Measurements from ENCODE around the gene CD84.

CD84 gene

DNA sequence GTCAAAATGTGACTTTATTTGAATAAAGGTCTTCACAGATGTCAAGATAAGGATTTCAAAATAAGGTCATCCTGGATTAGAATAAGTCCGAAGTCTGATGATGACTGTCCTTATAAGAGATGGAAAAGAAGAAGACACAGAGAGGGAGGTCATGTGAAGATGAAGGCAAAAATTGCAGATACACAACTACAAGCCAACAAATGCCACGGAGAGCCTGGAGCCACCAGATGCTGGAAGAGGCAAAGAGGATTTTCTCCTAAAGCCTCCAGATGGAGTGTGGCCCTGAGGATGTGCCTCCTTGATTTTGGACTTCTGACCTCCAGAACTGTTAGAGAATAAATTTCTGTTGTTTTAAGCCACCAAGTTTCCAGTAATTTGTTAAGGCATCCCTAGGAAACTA lies 36.4 kb upstream of the CD84 start:
- H3K4me3 ChIP-seq (ENCODE audit: insufficient read depth, low read length, poor library complexity, severe bottlenecking), result no peak overlapping the region
- no peaks in the 10 kb centered on the region for H4K20me1 ChIP-seq (ENCODE audit: low read depth, low read length)
- no peak overlapping the region for H2AFZ ChIP-seq (ENCODE audit: low read depth, low read length, severe bottlenecking)
- peaks cover 9% of the 10 kb centered on the region for H3K36me3 ChIP-seq (ENCODE audit: low read length)
- H3K79me2 ChIP-seq (ENCODE audit: insufficient read depth, low read length), result no peaks in the 10 kb centered on the region
- H3K9ac ChIP-seq (ENCODE audit: low read length), result no peak overlapping the region
- H3K4me2 ChIP-seq (ENCODE audit: low read depth, low read length, poor library complexity, severe bottlenecking), result no peak overlapping the region
- H3K9me3 ChIP-seq (ENCODE audit: insufficient read depth, low read length), result no peaks in the 10 kb centered on the region
- TF ChIP-seq EZH2phosphoT487 (conservative IDR thresholded peaks at IDR 0.05; ENCODE audit: low read length), result no peak
- TF ChIP-seq, protein P1, sequence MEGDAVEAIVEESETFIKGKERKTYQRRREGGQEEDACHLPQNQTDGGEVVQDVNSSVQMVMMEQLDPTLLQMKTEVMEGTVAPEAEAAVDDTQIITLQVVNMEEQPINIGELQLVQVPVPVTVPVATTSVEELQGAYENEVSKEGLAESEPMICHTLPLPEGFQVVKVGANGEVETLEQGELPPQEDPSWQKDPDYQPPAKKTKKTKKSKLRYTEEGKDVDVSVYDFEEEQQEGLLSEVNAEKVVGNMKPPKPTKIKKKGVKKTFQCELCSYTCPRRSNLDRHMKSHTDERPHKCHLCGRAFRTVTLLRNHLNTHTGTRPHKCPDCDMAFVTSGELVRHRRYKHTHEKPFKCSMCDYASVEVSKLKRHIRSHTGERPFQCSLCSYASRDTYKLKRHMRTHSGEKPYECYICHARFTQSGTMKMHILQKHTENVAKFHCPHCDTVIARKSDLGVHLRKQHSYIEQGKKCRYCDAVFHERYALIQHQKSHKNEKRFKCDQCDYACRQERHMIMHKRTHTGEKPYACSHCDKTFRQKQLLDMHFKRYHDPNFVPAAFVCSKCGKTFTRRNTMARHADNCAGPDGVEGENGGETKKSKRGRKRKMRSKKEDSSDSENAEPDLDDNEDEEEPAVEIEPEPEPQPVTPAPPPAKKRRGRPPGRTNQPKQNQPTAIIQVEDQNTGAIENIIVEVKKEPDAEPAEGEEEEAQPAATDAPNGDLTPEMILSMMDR (IDR thresholded peaks at IDR 0.05; ENCODE audit: insufficient read depth, low read length, poor library complexity, severe bottlenecking), result no peak
- peaks cover 15% of the 10 kb centered on the region for H3F3A ChIP-seq (ENCODE audit: insufficient read depth)
- no peak overlapping the region for H3K27ac ChIP-seq (ENCODE audit: low read depth, low read length)
- H3K9me2 ChIP-seq (replicated peaks; ENCODE audit: insufficient read depth, low read length), result no peaks in the 10 kb centered on the region
- no peaks in the 10 kb centered on the region for H3K27me3 ChIP-seq (ENCODE audit: low read length)

DNA sequence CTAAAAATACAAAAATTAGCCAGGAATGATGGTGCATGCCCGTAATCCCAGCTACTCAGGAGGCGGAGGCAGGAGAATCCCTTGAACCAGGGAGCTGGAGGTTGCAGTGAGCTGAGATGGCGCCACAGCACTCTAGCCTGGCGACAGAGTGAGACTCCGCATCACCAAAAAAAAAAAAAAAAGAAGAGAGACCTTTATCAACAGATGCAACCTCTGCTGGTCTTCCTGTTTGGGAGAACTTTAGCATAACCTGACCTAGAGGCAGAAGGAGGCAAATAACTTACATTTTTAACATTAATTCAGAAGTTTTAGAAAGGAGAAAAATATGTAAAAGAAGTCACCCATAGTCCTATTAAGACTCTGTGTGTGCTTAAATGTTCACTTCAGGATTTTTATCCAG lies 35.1 kb upstream of the CD84 start:
- H2AFZ ChIP-seq (ENCODE audit: low read depth, low read length, severe bottlenecking), result no peak overlapping the region
- peaks cover 6% of the 10 kb centered on the region; the same call in 1 of the 2 replicates for H3F3A ChIP-seq (ENCODE audit: insufficient read depth)
- no peaks in the 10 kb centered on the region for H4K20me1 ChIP-seq (ENCODE audit: low read depth, low read length)
- H3K4me2 ChIP-seq (ENCODE audit: low read depth, low read length, poor library complexity, severe bottlenecking), result no peak overlapping the region
- no peaks in the 10 kb centered on the region for H3K9me3 ChIP-seq (ENCODE audit: insufficient read depth, low read length)
- no peaks in the 10 kb centered on the region for H3K79me2 ChIP-seq (ENCODE audit: insufficient read depth, low read length)
- H3K27me3 ChIP-seq (ENCODE audit: low read length), result no peaks in the 10 kb centered on the region
- H3K4me3 ChIP-seq (ENCODE audit: insufficient read depth, low read length, poor library complexity, severe bottlenecking), result no peak overlapping the region
- TF ChIP-seq, protein P1 (IDR thresholded peaks at IDR 0.05; ENCODE audit: insufficient read depth, low read length, poor library complexity, severe bottlenecking), result no peak
- TF ChIP-seq EZH2phosphoT487 (conservative IDR thresholded peaks at IDR 0.05; ENCODE audit: low read length), result no peak
- H3K27ac ChIP-seq (ENCODE audit: low read depth, low read length), result no peak overlapping the region
- H3K36me3 ChIP-seq (ENCODE audit: low read length), result peaks cover 7% of the 10 kb centered on the region
- no peaks in the 10 kb centered on the region for H3K9me2 ChIP-seq (replicated peaks; ENCODE audit: insufficient read depth, low read length)
- H3K9ac ChIP-seq (ENCODE audit: low read length), result no peak overlapping the region

- no peaks in the 10 kb centered on the region for H4K20me1 ChIP-seq (ENCODE audit: low read depth, low read length)
- no peak overlapping the region for H3K4me3 ChIP-seq (ENCODE audit: insufficient read depth, low read length, poor library complexity, severe bottlenecking)
- no peaks in the 10 kb centered on the region for H3K79me2 ChIP-seq (ENCODE audit: insufficient read depth, low read length)
- no peak overlapping the region for H3K9ac ChIP-seq (ENCODE audit: low read length)
- TF ChIP-seq, protein P1 (IDR thresholded peaks at IDR 0.05; ENCODE audit: insufficient read depth, low read length, poor library complexity, severe bottlenecking), result no peak
- TF ChIP-seq EZH2phosphoT487 (conservative IDR thresholded peaks at IDR 0.05; ENCODE audit: low read length), result no peak
- no peaks in the 10 kb centered on the region for H3K27me3 ChIP-seq (ENCODE audit: low read length)
- no peak overlapping the region for H3K4me2 ChIP-seq (ENCODE audit: low read depth, low read length, poor library complexity, severe bottlenecking)
- peaks cover 2% of the 10 kb centered on the region; the same call in 1 of the 2 replicates for H3K36me3 ChIP-seq (ENCODE audit: low read length)
- no peak overlapping the region for H2AFZ ChIP-seq (ENCODE audit: low read depth, low read length, severe bottlenecking)
- H3K9me3 ChIP-seq (ENCODE audit: insufficient read depth, low read length), result no peaks in the 10 kb centered on the region
- no peak overlapping the region for H3K27ac ChIP-seq (ENCODE audit: low read depth, low read length)
- peaks cover 4% of the 10 kb centered on the region; the same call in 1 of the 2 replicates for H3F3A ChIP-seq (ENCODE audit: insufficient read depth)
- H3K9me2 ChIP-seq (replicated peaks; ENCODE audit: insufficient read depth, low read length), result no peaks in the 10 kb centered on the region
Observed at GRCh38 chr1:160612613-160613218, 33.4 kb upstream of the CD84 start.
